Mesenchymal stem cell (in vitro differentiated cells and primary cell): Measurements from ENCODE around the gene COBL.

Source experiments
- DNase-seq: peaks from one replicate; pipeline ENCODE4 v3.0.0-alpha.2; 2013
- H2AFZ ChIP-seq: one replicate; pipeline ENCODE4 v1.6.1; 2013; ENCODE audit warnings: low read depth, mild to moderate bottlenecking, control low read depth, inconsistent platforms, low read length, moderate library complexity
- H2AK5ac ChIP-seq: 2 replicates; pipeline ENCODE4 v1.6.1; 2013; ENCODE audit warnings: low read length, moderate library complexity, mild to moderate bottlenecking, inconsistent platforms; ENCODE audit not compliant: severe bottlenecking
- H2BK120ac ChIP-seq: one replicate; pipeline ENCODE4 v1.6.1; 2013; ENCODE audit warnings: low read depth, mild to moderate bottlenecking, inconsistent platforms, low read length, moderate library complexity
- H2BK12ac ChIP-seq, 2 experiments: one replicate each; pipeline ENCODE4 v1.6.1; 2013; ENCODE audit warnings: inconsistent platforms in 2 of 2, low read length in 2 of 2, mild to moderate bottlenecking in 2 of 2, moderate library complexity in 2 of 2, control low read depth in 1 of 2
- H2BK15ac ChIP-seq: one replicate; pipeline ENCODE4 v1.6.1; 2013; ENCODE audit warnings: mild to moderate bottlenecking, low read depth, inconsistent platforms; ENCODE audit not compliant: poor library complexity, severe bottlenecking
- H2BK5ac ChIP-seq: 2 replicates; pipeline ENCODE4 v1.6.1; 2013; ENCODE audit warnings: low read depth, mild to moderate bottlenecking, low read length, control low read depth, inconsistent platforms; ENCODE audit not compliant: poor library complexity, severe bottlenecking
- H3K14ac ChIP-seq, 2 experiments: one replicate each; pipeline ENCODE4 v1.6.1; 2013; ENCODE audit warnings: inconsistent platforms in 2 of 2, low read length in 2 of 2, control low read depth in 1 of 2, mild to moderate bottlenecking in 1 of 2, moderate library complexity in 1 of 2
- H3K18ac ChIP-seq, 2 experiments: one replicate each; pipeline ENCODE4 v1.6.1; 2013; ENCODE audit warnings: inconsistent platforms in 2 of 2, low read length in 2 of 2, control low read depth in 1 of 2, low read depth in 1 of 2, mild to moderate bottlenecking in 1 of 2
- H3K23ac ChIP-seq, 2 experiments: one replicate each; pipeline ENCODE4 v1.6.1; 2013; ENCODE audit warnings: inconsistent platforms in 2 of 2, low read length in 2 of 2, mild to moderate bottlenecking in 2 of 2, moderate library complexity in 2 of 2, control low read depth in 1 of 2
- H3K27ac ChIP-seq: 2 replicates; pipeline ENCODE4 v1.5.1; 2013; ENCODE audit warnings: mild to moderate bottlenecking, moderate library complexity, low read length, control low read depth, inconsistent platforms; ENCODE audit not compliant: poor library complexity, severe bottlenecking
- H3K27me3 ChIP-seq, 2 experiments: 2 replicates each; pipeline versions ENCODE4 v1.6.1 to v1.7.0; 2013; ENCODE audit warnings: low read length in 2 of 2, mild to moderate bottlenecking in 2 of 2, moderate library complexity in 2 of 2, control low read depth in 1 of 2, inconsistent platforms in 1 of 2; ENCODE audit not compliant: control insufficient read depth in 1 of 2, insufficient read depth in 1 of 2
- H3K36me3 ChIP-seq, 2 experiments: 2 replicates each; pipeline versions ENCODE4 v1.6.1 to v1.7.0; 2013; ENCODE audit warnings: low read length in 2 of 2, control low read depth in 1 of 2, inconsistent platforms in 1 of 2, low read depth in 1 of 2, mild to moderate bottlenecking in 1 of 2; ENCODE audit not compliant: insufficient read depth in 2 of 2, control insufficient read depth in 1 of 2
- H3K4ac ChIP-seq, 2 experiments: one replicate each; pipeline ENCODE4 v1.6.1; 2013; ENCODE audit warnings: inconsistent platforms in 2 of 2, low read length in 2 of 2, mild to moderate bottlenecking in 2 of 2, moderate library complexity in 2 of 2, control low read depth in 1 of 2, low read depth in 1 of 2
- H3K4me1 ChIP-seq: 2 replicates; pipeline ENCODE4 v1.6.1; 2013; ENCODE audit warnings: low read depth, low read length, control low read depth; ENCODE audit not compliant: control insufficient read depth, insufficient read depth
- H3K4me2 ChIP-seq: 2 replicates; pipeline ENCODE4 v1.6.1; 2013; ENCODE audit warnings: low read length, mild to moderate bottlenecking, inconsistent platforms; ENCODE audit not compliant: poor library complexity, severe bottlenecking
- H3K4me3 ChIP-seq, 2 experiments: 2 replicates each; pipeline versions ENCODE4 v1.5.1 to v1.7.0; 2013; ENCODE audit warnings: low read length in 2 of 2, mild to moderate bottlenecking in 2 of 2, control low read depth in 1 of 2, low read depth in 1 of 2; ENCODE audit not compliant: insufficient read depth in 1 of 2
- H3K79me1 ChIP-seq: replicated peaks from 2 replicates; pipeline ENCODE4 v1.6.1; 2013; ENCODE audit warnings: mild to moderate bottlenecking, control low read depth, low read length, inconsistent platforms; ENCODE audit not compliant: poor library complexity, severe bottlenecking
- H3K9ac ChIP-seq: 2 replicates; pipeline ENCODE4 v1.7.0; 2013; ENCODE audit warnings: mild to moderate bottlenecking, low read length, moderate library complexity
- H3K9me3 ChIP-seq: 2 replicates; pipeline ENCODE4 v1.7.0; 2013; ENCODE audit warnings: mild to moderate bottlenecking, low read length; ENCODE audit not compliant: control insufficient read depth
- H4K8ac ChIP-seq: one replicate; pipeline ENCODE4 v1.6.1; 2013; ENCODE audit warnings: inconsistent platforms, mild to moderate bottlenecking, low read length, moderate library complexity
- H4K91ac ChIP-seq: one replicate; pipeline ENCODE4 v1.6.1; 2013; ENCODE audit warnings: mild to moderate bottlenecking, low read length, inconsistent platforms
- WGBS: methylation state at CpG from one replicate; pipeline ENCODE4 v1.1.7; 2013; ENCODE audit warnings: mixed read lengths; 5-methylcytosine and 5-hydroxymethylcytosine counted together

The COBL gene

DNA sequence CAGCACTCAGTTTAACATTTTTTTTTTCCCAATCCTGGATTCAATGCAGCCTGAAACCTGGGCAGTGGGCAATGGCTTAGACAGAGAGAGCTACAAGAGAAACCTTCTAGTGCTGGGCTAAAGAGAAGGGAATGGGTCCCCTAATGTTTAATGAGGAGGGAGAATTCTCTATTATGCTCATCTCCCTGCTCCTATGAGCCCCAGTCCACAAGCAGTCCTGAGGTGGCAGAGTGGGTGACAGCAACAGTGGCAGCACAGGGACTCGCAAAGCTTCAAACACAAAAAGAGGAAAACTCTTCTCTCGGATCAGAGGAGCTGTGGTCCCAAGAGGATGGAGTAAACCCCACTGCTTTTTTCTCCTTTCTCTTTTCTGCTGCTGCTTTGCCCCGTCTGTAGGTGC lies 36.5 kb downstream of the COBL start:
- no peak overlapping the region for H2BK15ac ChIP-seq
- H2BK5ac ChIP-seq = no peak overlapping the region
- no peak for DNase-seq
- H3K36me3 ChIP-seq = no peaks in the 10 kb centered on the region
- no peaks in the 10 kb centered on the region for H3K4me1 ChIP-seq
- no peak overlapping the region for H3K9ac ChIP-seq
- H3K9me3 ChIP-seq = peaks cover 3% of the 10 kb centered on the region
- 89% methylated on average over 2 of the region's 3 CpGs for WGBS
- H3K18ac ChIP-seq = no peak overlapping the region
- H2BK12ac ChIP-seq = no peak overlapping the region
- no peak overlapping the region for H3K4ac ChIP-seq
- H4K91ac ChIP-seq = no peak overlapping the region
- no peak overlapping the region for H2BK120ac ChIP-seq
- H2AK5ac ChIP-seq = no peak overlapping the region
- H3K27me3 ChIP-seq = peaks cover 0 to 16% of the 10 kb centered on the region in 2 experiments
- no peak overlapping the region for H2AFZ ChIP-seq
- no peak overlapping the region for H3K23ac ChIP-seq
- no peak overlapping the region for H3K4me3 ChIP-seq
- H3K27ac ChIP-seq = no peak overlapping the region
- no peaks in the 10 kb centered on the region for H3K79me1 ChIP-seq
- H3K4me2 ChIP-seq = no peak overlapping the region
- H3K14ac ChIP-seq = no peak overlapping the region
- no peak overlapping the region for H4K8ac ChIP-seq

GRCh38 chr7:51279391-51280023 lies 37.1 kb downstream of the COBL start:
- WGBS = 81% methylated on average over 6 of the region's 6 CpGs
- H3K4ac ChIP-seq = no peak overlapping the region

DNA sequence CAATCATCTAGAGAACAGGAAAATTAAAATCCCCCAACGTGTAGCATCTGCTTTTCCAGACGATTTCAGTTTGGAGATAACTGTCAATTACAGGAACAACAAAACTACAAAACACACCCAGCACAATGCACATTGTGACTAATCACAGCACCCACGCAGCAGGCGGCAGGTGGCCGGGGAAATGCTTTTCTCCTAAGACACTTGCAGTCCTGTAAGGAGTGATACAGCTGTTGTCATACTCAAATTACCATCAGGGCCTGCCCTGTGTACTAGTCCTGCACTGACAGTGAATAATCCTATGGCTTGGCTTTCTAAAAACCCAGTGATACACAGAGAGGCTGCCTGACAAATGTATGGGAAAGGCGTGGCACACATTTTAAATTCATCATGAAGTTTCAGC lies 37.8 kb downstream of the COBL start:
- Histone ChIP-seq H2AK5ac (no peak overlapping the region), H3K79me1 (no peaks in the 10 kb centered on the region), H3K23ac (no peak overlapping the region), H3K4me3 (no peak overlapping the region), H4K8ac (no peak overlapping the region), H4K91ac (no peak overlapping the region), H2BK5ac (no peak overlapping the region), H3K4ac (no peak overlapping the region), H3K27ac (no peak overlapping the region), H3K9me3 (no peaks in the 10 kb centered on the region), H2BK15ac (no peak overlapping the region), H3K4me2 (no peak overlapping the region), H3K27me3 (peaks cover 4 to 28% of the 10 kb centered on the region in 2 experiments), H2BK12ac (no peak overlapping the region), H3K36me3 (no peaks in the 10 kb centered on the region), H2AFZ (no peak overlapping the region), H3K9ac (no peak overlapping the region), H3K4me1 (no peaks in the 10 kb centered on the region), H3K18ac (no peak overlapping the region), H3K14ac (no peak overlapping the region), H2BK120ac (no peak overlapping the region)
- no peak for DNase-seq
- 85% methylated on average over 5 of the region's 6 CpGs for WGBS

More at GRCh38 chr7:51279391-51280023, 37.1 kb downstream of the COBL start:
- H2BK120ac ChIP-seq = no peak overlapping the region
- no peak overlapping the region for H3K18ac ChIP-seq
- H3K9ac ChIP-seq = no peak overlapping the region
- H2BK12ac ChIP-seq = no peak overlapping the region
- no peak overlapping the region for H3K23ac ChIP-seq
- H3K36me3 ChIP-seq = no peaks in the 10 kb centered on the region
- H2BK15ac ChIP-seq = no peak overlapping the region
- no peak overlapping the region for H4K91ac ChIP-seq
- no peak overlapping the region for H3K4me2 ChIP-seq
- H3K14ac ChIP-seq = no peak overlapping the region
- H3K9me3 ChIP-seq = peaks cover 3% of the 10 kb centered on the region
- no peaks in the 10 kb centered on the region for H3K79me1 ChIP-seq
- no peak for DNase-seq
- H2BK5ac ChIP-seq = no peak overlapping the region
- no peak overlapping the region for H3K4me3 ChIP-seq
- no peaks in the 10 kb centered on the region for H3K4me1 ChIP-seq
- no peak overlapping the region for H3K27ac ChIP-seq
- H2AFZ ChIP-seq = no peak overlapping the region
- H3K27me3 ChIP-seq = peaks cover 0 to 21% of the 10 kb centered on the region in 2 experiments
- H4K8ac ChIP-seq = no peak overlapping the region
- H2AK5ac ChIP-seq = no peak overlapping the region

DNA sequence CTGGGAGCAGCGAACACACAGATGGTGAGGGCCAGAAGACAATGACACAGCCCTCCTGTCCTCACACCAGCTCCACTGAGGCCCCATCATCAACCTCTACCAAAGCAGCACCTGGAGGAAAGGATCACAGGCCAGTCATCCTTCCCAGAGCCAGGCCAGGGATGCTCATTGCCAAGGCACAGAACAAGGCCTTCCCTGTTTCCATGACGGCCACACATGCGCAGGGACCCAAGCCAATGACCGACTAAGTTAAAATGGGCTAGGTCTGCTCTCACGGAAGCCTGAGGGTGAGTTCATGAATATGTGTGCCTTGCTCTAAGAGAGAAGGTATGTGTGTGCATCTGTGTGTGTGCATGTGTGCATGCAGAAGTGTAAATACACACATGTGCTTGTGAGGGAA lies 39.6 kb downstream of the COBL start:
- no peak overlapping the region for H3K14ac ChIP-seq
- H2AK5ac ChIP-seq = no peak overlapping the region
- WGBS = 91% methylated on average over 5 of the region's 5 CpGs
- no peak overlapping the region for H2BK120ac ChIP-seq
- H3K9me3 ChIP-seq = no peaks in the 10 kb centered on the region
- no peak overlapping the region for H4K91ac ChIP-seq
- H3K4me2 ChIP-seq = no peak overlapping the region
- no peak overlapping the region for H3K18ac ChIP-seq
- H3K9ac ChIP-seq = no peak overlapping the region
- H3K4me1 ChIP-seq = no peaks in the 10 kb centered on the region
- H3K36me3 ChIP-seq = no peaks in the 10 kb centered on the region
- no peaks in the 10 kb centered on the region for H3K79me1 ChIP-seq
- H2BK12ac ChIP-seq = no peak overlapping the region
- no peak overlapping the region for H2BK15ac ChIP-seq
- no peak overlapping the region for H3K4me3 ChIP-seq
- no peak overlapping the region for H3K27ac ChIP-seq
- H3K27me3 ChIP-seq = peaks cover 4 to 28% of the 10 kb centered on the region in 2 experiments
- no peak overlapping the region for H2AFZ ChIP-seq
- no peak for DNase-seq
- no peak overlapping the region for H4K8ac ChIP-seq
- no peak overlapping the region for H3K4ac ChIP-seq
- H3K23ac ChIP-seq = no peak overlapping the region
- H2BK5ac ChIP-seq = no peak overlapping the region
